AG09319 (cell line): ENCODE data around the gene COL6A1.

Experiments
- DNase-seq: peaks from one replicate; pipeline ENCODE4 v3.0.0-alpha.2; 2010; ENCODE audit warnings: low read depth; ENCODE audit errors: extremely low read depth
- CTCF ChIP-seq: IDR thresholded peaks from 2 replicates; pipeline ENCODE4 v1.5.1; 2011; ENCODE audit warnings: low read depth, mild to moderate bottlenecking, inconsistent platforms, low read length, moderate library complexity

The COL6A1 gene

GRCh38 chr21:45994759-45995685, 13.5 kb downstream of the COL6A1 start:
- TF ChIP-seq CTCF, result no peak
- no peak for DNase-seq

GRCh38 chr21:45995686-45996179, 14.2 kb downstream of the COL6A1 start:
- no peak for DNase-seq
- TF ChIP-seq CTCF, result no peak

GRCh38 chr21:45996311-45997204, 15.0 kb downstream of the COL6A1 start:
- no peak for DNase-seq
- no peak for TF ChIP-seq CTCF

- no peak for DNase-seq
- no peak for TF ChIP-seq CTCF
Measured at GRCh38 chr21:45997205-45997494, 15.6 kb downstream of the COL6A1 start.

- no peak for TF ChIP-seq CTCF
- no peak for DNase-seq
Measured at GRCh38 chr21:45997495-45998275, 16.1 kb downstream of the COL6A1 start.

- no peak for TF ChIP-seq CTCF
- DNase-seq, result no peak
Measured at GRCh38 chr21:45998276-45998701, 16.7 kb downstream of the COL6A1 start.
